Right lobe of liver (tissue), 4 donors: ENCODE measurements around the gene DNMT3L.
"Not testable (repeated sequence)": the region's sequence is repeated elsewhere in the genome, so short reads cannot be mapped to it uniquely, and the experiment has no call there.

Source experiments
- POLR2A ChIP-seq: fragments of 450-650 bp; IDR thresholded peaks from one replicate; pipeline ENCODE4 v1.6.1; 2017; ENCODE audit warnings: antibody characterized with exemption, mild to moderate bottlenecking
- TF ChIP-seq, protein P1 (sequence below), 4 donors: fragments of 200-600 bp in 3 of 4; fragments of 450-650 bp in 1 of 4; IDR thresholded peaks; one replicate each; pipeline versions ENCODE4 v1.5.1 to v1.8.0; 2016 to 2022; ENCODE audit warnings: antibody characterized with exemption in 4 of 4, mild to moderate bottlenecking in 2 of 4
- donor health status: DM: no; HTN: no; CAD: no.
- donor health status: DM: no; HTN: no; CAD: no.
- donor health status: DM: no; HTN: yes; CAD: no.

DNA sequence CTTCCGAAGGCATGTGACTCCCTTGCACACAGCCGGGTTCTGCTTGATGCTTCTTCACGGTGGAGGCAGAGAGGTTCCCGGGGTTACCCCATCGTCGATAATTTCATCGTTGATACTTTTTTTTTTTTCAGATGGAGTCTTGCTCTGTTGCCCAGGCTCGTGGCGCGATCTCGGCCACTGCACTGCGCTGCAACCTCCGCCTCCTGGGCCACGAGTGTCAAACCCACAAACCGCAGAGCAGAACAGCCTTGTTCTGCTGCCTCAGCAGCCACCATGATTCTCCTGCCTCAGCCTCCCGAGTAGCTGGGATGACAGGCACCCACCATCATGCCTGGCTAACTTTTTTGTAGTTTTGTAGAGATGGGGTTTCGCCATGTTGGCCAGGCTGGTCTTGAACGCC is 41.0 kb downstream of the DNMT3L start:
- TF ChIP-seq, protein P1, sequence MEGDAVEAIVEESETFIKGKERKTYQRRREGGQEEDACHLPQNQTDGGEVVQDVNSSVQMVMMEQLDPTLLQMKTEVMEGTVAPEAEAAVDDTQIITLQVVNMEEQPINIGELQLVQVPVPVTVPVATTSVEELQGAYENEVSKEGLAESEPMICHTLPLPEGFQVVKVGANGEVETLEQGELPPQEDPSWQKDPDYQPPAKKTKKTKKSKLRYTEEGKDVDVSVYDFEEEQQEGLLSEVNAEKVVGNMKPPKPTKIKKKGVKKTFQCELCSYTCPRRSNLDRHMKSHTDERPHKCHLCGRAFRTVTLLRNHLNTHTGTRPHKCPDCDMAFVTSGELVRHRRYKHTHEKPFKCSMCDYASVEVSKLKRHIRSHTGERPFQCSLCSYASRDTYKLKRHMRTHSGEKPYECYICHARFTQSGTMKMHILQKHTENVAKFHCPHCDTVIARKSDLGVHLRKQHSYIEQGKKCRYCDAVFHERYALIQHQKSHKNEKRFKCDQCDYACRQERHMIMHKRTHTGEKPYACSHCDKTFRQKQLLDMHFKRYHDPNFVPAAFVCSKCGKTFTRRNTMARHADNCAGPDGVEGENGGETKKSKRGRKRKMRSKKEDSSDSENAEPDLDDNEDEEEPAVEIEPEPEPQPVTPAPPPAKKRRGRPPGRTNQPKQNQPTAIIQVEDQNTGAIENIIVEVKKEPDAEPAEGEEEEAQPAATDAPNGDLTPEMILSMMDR (IDR thresholded peaks at IDR 0.05), result not testable (repeated sequence)
- not testable (repeated sequence) for TF ChIP-seq POLR2A
